Dedifferentiated amniotic fluid mesenchymal stem cell (primary cell): Measurements from ENCODE around the gene WLS.
A peak's percentile ranks its signal among the peaks of the same experiment; 100 is the strongest.

Experiments used
- DNase-seq: peaks from one replicate; pipeline ENCODE4 v3.0.0-alpha.2; 2016; ENCODE audit errors: extremely low spot score

WLS gene

DNA sequence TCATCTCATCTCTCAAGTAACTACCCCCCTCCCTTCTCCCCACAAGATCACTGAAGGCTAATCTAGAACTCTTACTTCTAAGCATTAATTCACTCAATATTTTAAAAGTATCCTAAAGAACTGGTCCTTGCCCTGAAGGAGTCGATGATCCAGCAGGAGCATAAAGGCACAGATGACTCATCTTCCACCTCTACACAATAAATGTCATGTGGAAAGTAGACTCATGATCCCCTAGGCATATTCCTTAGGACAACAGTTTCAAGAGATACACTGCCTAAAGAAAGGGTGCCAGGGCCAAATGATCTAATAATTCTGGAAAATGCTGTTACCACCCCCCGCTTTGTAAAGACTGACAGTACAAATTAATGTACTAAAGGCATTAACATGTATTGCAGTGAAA is 96.1 kb downstream of the WLS start:
- no peak for DNase-seq

GRCh38 chr1:68132426-68133130 is 99.7 kb downstream of the WLS start:
- no peak for DNase-seq

- DNase-seq: no peak
Observed at GRCh38 chr1:68131261-68131660, 101.1 kb downstream of the WLS start.

DNA sequence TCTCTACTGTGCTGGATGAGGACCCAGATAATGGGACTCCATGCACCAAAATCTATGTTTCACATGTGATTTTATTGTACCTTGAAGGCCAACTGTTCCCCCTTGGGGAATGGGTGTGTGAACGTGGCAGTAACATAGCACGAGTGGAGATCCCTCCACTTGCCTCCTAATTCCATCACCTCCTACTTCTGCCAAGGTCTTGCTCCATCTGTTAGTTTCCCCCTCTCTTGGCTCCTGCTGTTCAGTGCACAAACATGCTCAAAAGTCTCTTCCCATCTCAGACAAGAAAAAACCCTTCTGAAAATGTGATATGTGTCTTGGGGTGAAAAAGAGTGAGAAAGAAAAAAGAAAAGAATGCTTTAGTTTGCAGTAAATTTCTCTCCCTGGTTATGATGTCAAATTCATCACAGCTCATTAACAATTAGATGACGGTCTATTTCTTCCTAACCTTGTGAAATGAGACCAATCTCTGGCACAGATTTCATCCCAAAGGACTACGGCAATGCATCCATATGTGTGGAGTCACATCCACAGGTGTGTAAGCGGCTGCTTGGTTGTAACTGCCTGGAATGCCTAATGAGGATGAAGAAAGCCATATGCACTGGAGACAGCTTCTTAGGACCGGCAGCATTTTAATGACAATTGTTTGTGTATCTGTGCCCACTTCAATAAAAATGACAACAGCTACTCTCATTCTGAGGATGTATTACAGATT is 102.6 kb downstream of the WLS start:
- DNase-seq: no peak

- DNase-seq: no peak
Observed at GRCh38 chr1:68128820-68129219, 103.5 kb downstream of the WLS start.

DNA sequence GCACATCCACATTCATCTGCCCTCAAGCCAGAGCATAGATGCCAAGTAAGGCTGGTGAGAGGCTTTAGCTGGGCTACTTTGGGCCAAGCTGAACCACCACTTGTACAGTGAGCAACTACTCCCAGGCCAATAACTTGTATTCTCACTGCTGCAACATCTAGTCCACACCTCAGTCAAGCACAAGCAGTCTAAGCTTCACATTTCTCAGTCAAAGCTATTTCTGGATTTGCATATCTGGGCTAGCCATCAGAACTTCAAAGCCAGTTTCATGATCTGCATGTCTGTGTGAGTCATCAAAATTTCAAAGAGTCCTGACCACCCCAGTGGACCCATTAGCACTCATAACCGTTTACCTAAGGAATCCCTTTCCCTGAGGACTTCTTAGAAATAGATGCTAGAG is 104.2 kb downstream of the WLS start:
- DNase-seq: no peak

- DNase-seq: no peak
Observed at GRCh38 chr1:68121536-68121935, 110.8 kb downstream of the WLS start.

GRCh38 chr1:68120136-68120791 is 112.1 kb downstream of the WLS start:
- peak; percentile 84 for DNase-seq

DNA sequence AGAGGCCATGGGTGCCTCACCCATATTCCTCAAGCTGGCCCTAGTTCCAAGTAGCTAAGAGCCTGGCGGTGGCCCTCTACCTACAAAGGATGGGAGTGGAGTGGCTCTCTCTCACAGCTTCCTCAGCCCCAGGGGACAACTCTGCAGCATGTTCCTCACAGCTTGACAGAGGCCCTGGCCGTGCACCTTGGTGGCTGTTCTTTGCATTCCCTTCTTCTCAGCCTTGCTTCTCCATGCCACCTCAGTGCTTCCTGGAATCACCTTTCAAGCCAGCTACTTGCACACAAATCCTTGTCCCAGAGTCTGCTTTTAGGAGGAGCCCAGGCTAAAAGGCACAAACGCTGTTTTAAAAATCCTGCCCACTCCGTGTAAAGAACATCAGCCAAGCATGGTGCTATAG is 112.9 kb downstream of the WLS start:
- DNase-seq: no peak

DNA sequence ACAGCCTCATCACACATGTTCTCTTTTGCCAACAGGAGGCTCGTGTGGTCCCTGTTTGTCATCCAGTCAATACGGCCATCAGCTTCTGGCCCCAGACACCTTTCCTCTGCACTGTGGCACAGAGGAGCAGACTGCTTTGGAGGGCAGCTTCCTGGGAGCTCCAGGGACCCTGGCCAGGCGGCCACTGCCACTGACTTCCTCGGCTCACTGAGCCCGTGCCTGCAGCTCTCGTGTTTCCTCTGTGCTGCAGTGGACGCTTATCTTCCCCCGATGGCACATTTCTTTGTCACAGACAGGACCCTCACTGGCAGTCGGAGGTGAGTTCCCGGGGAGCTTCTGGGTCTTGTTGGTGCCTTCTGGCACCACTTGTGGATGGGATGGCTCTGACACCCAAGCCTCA is 114.9 kb downstream of the WLS start:
- no peak for DNase-seq

- peak; percentile 58 for DNase-seq
Observed at GRCh38 chr1:68116643-68117235, 115.6 kb downstream of the WLS start.

DNA sequence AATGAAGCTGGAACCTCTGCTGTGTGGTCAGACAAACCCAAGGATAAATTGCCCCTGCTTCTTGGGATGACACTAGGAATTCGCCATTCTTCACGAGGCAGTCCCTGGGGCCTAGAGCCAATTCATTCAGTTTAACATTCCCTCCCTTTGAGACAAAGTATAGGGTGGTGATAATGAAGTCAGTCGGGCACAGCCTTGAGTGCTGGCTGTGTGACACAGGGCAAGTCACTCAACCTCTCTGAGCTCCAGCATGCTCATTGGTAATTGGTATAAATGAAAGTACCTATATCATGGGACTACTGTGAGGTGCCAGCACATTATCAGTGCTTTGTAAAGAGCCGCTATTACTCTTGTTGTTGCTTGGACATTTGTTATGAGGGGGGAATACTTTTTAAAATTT is 117.0 kb downstream of the WLS start:
- DNase-seq: no peak

- DNase-seq: no peak
Observed at GRCh38 chr1:68113966-68114365, 118.4 kb downstream of the WLS start.

- DNase-seq: peak; percentile 27
Observed at GRCh38 chr1:68112835-68113243, 119.5 kb downstream of the WLS start.

- DNase-seq: peak; percentile 89
Observed at GRCh38 chr1:68111519-68112436, 120.5 kb downstream of the WLS start.

GRCh38 chr1:68107771-68108170 is 124.6 kb downstream of the WLS start:
- no peak for DNase-seq

GRCh38 chr1:68103884-68104554 is 128.3 kb downstream of the WLS start:
- peak; percentile 21 for DNase-seq

DNA sequence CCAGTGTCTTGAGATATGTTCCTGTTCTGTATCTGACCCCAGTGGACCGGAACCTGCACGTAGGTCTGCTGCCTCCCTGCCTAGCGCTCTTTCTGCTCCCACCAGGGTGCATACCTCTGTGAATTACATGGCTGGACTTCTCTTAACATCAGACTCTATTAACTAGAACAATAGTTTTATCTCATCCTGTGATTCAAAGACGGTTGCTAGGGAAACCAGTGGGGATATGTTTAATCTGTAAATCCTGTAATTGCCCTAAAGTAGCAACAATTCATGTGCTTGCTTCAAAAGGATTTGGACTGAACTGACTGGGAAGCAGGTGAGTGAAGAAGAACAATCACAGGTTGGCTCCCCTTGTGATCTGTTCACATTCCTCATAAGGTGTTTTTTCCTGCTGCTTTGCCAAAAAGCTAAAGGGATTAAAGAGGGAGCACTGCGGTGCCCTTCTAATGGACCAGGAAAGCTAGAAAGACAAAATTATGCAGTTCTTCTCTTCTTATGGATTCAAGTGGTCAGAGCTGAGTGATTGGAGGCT is 129.2 kb downstream of the WLS start:
- DNase-seq: no peak

- no peak for DNase-seq
Observed at GRCh38 chr1:68101829-68102228, 130.5 kb downstream of the WLS start.

DNA sequence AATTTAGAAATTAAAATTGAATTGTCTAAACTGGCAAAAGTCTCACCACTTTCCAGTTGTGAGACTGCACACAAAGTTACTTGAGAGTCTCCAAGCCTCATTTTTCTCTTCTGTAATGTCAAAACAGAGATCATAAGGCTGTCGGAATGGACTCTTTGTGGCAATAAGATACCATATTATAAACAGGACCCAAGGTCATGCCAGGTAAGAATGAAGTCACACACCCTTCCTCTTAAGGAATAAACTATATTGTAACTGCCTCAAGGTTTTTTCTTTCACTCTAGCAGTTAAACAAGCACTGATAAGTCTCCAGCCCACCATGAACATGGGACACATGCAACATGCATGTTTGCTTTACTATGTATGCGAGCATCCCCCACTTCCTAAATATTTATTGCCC is 131.8 kb downstream of the WLS start:
- no peak for DNase-seq

DNA sequence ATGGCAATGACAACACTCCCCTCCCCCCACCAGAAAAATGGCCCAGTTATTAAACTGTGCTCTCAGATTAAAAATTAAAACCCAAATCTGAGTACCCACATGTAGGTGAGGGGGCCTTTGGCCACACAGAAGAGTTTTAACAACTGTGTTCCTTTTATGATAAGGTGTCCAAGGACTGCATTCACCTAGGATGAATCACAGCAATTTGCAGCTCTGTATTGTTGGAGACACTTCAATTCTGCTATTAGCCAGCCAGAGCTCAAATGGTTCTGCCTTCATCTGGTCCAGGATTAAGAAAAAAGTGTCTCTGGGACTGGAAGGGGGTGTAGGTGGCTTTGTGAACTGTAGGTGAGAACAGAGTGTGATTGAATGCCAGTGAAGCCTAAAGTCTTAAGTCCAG is 138.6 kb downstream of the WLS start:
- no peak for DNase-seq
